HepG2 (cell line): Measurements from ENCODE around the gene MCMBP. TPM values are rescaled to one million over a fixed set of nuclear protein-coding genes. Genes with fewer than 3 reads are reported as not detected.

Experiments
- ARNT ChIP-seq: fragments of 450-650 bp; IDR thresholded peaks from 2 replicates; pipeline ENCODE4 v1.6.1; 2017
- CREB1 ChIP-seq, 2 experiments: fragments of 450-650 bp in 1 of 2; IDR thresholded peaks; 2 replicates each; pipeline ENCODE4 v1.6.1; 2016 to 2017; ENCODE audit warnings: control low read depth in 1 of 2, mild to moderate bottlenecking in 1 of 2, missing compliant biosample characterization in 1 of 2, missing genetic modification characterization in 1 of 2
- CREM ChIP-seq, 2 experiments: sonication (generic) in 1 of 2; formaldehyde crosslinking in 1 of 2; IDR thresholded peaks; 2 replicates each; pipeline versions ENCODE4 v1.4.0 to v1.6.1; 2016 to 2020; ENCODE audit warnings: antibody characterized with exemption in 1 of 2, mild to moderate bottlenecking in 1 of 2, missing genetic modification reagents in 1 of 2
- DNMT1 ChIP-seq: sonication (generic); formaldehyde crosslinking; IDR thresholded peaks from 2 replicates; pipeline ENCODE4 v1.5.1; 2020; ENCODE audit warnings: mild to moderate bottlenecking, missing genetic modification reagents
- ETV5 ChIP-seq: IDR thresholded peaks from 2 replicates; pipeline ENCODE4 v1.6.1; 2018; ENCODE audit warnings: missing biosample characterization, missing genetic modification reagents, inconsistent platforms, borderline replicate concordance
- FIP1L1 ChIP-seq: fragments of 200-400 bp; formaldehyde crosslinking; IDR thresholded peaks from 2 replicates; pipeline ENCODE4 v1.6.1; 2018; ENCODE audit warnings: low read depth, mild to moderate bottlenecking, low read length, moderate library complexity, borderline replicate concordance; ENCODE audit not compliant: insufficient read depth
- FOXK2 ChIP-seq: fragments of 450-650 bp; IDR thresholded peaks from 2 replicates; pipeline ENCODE4 v1.6.1; 2016
- FOXM1 ChIP-seq: sonication (generic); formaldehyde crosslinking; IDR thresholded peaks from 2 replicates; pipeline ENCODE4 v1.5.0; 2020; ENCODE audit warnings: missing genetic modification reagents
- KLF6 ChIP-seq: IDR thresholded peaks from 2 replicates; pipeline ENCODE4 v1.8.0; 2016; ENCODE audit warnings: missing biosample characterization, missing genetic modification reagents
- PAF1 ChIP-seq: IDR thresholded peaks from 2 replicates; pipeline ENCODE4 v1.6.1; 2016; ENCODE audit warnings: missing genetic modification reagents, missing compliant biosample characterization
- REL ChIP-seq: sonication (generic); formaldehyde crosslinking; conservative IDR thresholded peaks from 2 replicates; pipeline ENCODE4 v1.8.0; 2022; ENCODE audit warnings: mild to moderate bottlenecking, missing genetic modification reagents, moderate library complexity
- RELA ChIP-seq: sonication (generic); formaldehyde crosslinking; IDR thresholded peaks from 2 replicates; pipeline ENCODE4 v1.4.0; 2020; ENCODE audit warnings: missing genetic modification reagents
- ZKSCAN8 ChIP-seq: IDR thresholded peaks from 2 replicates; pipeline ENCODE4 v1.6.1; 2016; ENCODE audit warnings: borderline replicate concordance, missing genetic modification reagents, missing compliant biosample characterization
- ZNF446 ChIP-seq: sonication (generic); formaldehyde crosslinking; IDR thresholded peaks from 2 replicates; pipeline ENCODE4 v1.5.0; 2020; ENCODE audit warnings: mild to moderate bottlenecking, missing genetic modification reagents
- ZNF468 ChIP-seq: sonication (generic); formaldehyde crosslinking; IDR thresholded peaks from 2 replicates; pipeline ENCODE4 v1.8.0; 2022; ENCODE audit warnings: mild to moderate bottlenecking, moderate library complexity, missing genetic modification reagents
- ZNF572 ChIP-seq: sonication (generic); formaldehyde crosslinking; IDR thresholded peaks from 2 replicates; pipeline ENCODE4 v1.5.1; 2020; ENCODE audit warnings: mild to moderate bottlenecking, missing genetic modification reagents
- ZNF775 ChIP-seq: sonication (generic); formaldehyde crosslinking; IDR thresholded peaks from 2 replicates; pipeline ENCODE4 v1.4.0; 2020; ENCODE audit warnings: missing genetic modification reagents, mild to moderate bottlenecking, moderate library complexity, borderline replicate concordance
- ZNF841 ChIP-seq: sonication (generic); formaldehyde crosslinking; IDR thresholded peaks from 2 replicates; pipeline ENCODE4 v1.8.1; 2023; ENCODE audit warnings: missing genetic modification reagents, borderline replicate concordance
- polyA plus RNA-seq, 8 experiments: library from polyadenylated mRNA; depleted of rRNA in 3 of 8; stranded (reverse) in 7 of 8; unstranded in 1 of 8; fragments of >200 nt; fragmentation: Illumina TruSeq in 4 of 8; extraction: Trizol in 4 of 8; gene quantifications; 2 replicates each; pipeline versions ENCODE4 v1.2.1 to v1.2.3, GENCODE V29; 2011 to 2016; ENCODE audit warnings: low read depth in 4 of 8, missing spikeins in 1 of 8, mixed read lengths in 1 of 8; ENCODE audit not compliant: insufficient read depth in 1 of 8
- total RNA-seq, 5 experiments: library from RNA; depleted of rRNA; stranded (reverse); fragments of >200 nt; fragmentation: Illumina TruSeq; extraction: Trizol; gene quantifications; 2 replicates each; pipeline ENCODE4 v1.2.3, GENCODE V29; 2016; ENCODE audit warnings: low read depth in 1 of 5
- TF ChIP-seq, protein P1 (sequence below): sonication (generic); formaldehyde crosslinking; IDR thresholded peaks from 2 replicates; pipeline ENCODE4 v1.8.1; 2023; ENCODE audit warnings: missing genetic modification reagents, inconsistent platforms, borderline replicate concordance
- TF ChIP-seq, protein P2 (sequence below): sonication (generic); formaldehyde crosslinking; IDR thresholded peaks from 2 replicates; pipeline ENCODE4 v1.4.0; 2020; ENCODE audit warnings: missing genetic modification reagents
- TF ChIP-seq, protein P3 (sequence below): sonication (generic); formaldehyde crosslinking; IDR thresholded peaks from 2 replicates; pipeline ENCODE4 v1.9.0; 2021; ENCODE audit warnings: missing genetic modification reagents, borderline replicate concordance
- TF ChIP-seq, protein P4 (sequence below): sonication (generic); formaldehyde crosslinking; IDR thresholded peaks from 2 replicates; pipeline ENCODE4 v1.5.0; 2020; ENCODE audit warnings: missing genetic modification reagents
- TF ChIP-seq, protein P5 (sequence below): sonication (generic); formaldehyde crosslinking; conservative IDR thresholded peaks from 2 replicates; pipeline ENCODE4 v1.4.0; 2020; ENCODE audit warnings: missing genetic modification reagents
- TF ChIP-seq, protein P6 (sequence below): sonication (generic); formaldehyde crosslinking; IDR thresholded peaks from 2 replicates; pipeline ENCODE4 v1.4.0; 2020; ENCODE audit warnings: mild to moderate bottlenecking, missing genetic modification reagents

MCMBP gene
- total and polyA plus RNA-seq, 2 of the 13 experiments (the other 11 are each of a cell fraction or from before 2014, with no cell fraction given): 35.7 to 62.4 TPM

DNA sequence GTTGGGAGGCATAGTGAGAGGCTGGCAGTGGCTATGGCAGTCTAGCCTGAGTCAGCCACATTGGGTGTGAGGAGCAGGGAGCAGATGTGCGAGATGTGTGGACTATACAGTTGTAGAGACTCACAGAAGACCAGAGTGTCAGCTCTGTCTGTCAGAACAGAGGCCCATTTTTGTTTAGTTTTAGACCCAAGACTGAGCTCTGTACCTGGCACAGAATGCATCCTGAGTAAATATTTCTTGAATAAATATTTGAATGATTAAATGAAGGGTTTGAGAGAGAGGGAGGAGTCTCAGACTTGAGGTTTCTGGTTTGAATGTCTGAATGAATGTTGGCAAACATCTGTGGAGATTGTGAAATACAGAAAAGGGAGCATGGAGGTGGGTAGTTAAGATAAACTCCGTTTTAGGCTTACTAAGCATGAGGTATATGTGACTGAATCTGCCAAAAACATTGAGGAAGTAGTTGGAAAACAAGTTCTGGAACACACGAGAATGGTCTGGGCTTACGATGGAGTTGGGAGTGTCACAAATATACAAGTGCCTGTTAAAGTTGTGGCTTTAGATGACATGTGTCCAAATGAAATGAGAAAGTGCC lies 23.5 kb upstream of the MCMBP start (continued):
- TF ChIP-seq, protein P1, sequence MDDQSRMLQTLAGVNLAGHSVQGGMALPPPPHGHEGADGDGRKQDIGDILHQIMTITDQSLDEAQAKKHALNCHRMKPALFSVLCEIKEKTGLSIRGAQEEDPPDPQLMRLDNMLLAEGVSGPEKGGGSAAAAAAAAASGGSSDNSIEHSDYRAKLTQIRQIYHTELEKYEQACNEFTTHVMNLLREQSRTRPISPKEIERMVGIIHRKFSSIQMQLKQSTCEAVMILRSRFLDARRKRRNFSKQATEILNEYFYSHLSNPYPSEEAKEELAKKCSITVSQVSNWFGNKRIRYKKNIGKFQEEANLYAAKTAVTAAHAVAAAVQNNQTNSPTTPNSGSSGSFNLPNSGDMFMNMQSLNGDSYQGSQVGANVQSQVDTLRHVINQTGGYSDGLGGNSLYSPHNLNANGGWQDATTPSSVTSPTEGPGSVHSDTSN (CRISPR knock-in tag): no peak
- TF ChIP-seq, protein P2, sequence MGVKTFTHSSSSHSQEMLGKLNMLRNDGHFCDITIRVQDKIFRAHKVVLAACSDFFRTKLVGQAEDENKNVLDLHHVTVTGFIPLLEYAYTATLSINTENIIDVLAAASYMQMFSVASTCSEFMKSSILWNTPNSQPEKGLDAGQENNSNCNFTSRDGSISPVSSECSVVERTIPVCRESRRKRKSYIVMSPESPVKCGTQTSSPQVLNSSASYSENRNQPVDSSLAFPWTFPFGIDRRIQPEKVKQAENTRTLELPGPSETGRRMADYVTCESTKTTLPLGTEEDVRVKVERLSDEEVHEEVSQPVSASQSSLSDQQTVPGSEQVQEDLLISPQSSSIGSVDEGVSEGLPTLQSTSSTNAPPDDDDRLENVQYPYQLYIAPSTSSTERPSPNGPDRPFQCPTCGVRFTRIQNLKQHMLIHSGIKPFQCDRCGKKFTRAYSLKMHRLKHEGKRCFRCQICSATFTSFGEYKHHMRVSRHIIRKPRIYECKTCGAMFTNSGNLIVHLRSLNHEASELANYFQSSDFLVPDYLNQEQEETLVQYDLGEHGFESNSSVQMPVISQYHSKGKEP (CRISPR knock-in tag): no peak
- TF ChIP-seq ZNF446 (no peak), REL (no peak), ARNT (no peak), ZNF841 (no peak), CREM (IDR thresholded peaks at IDR 0.05) (peak; percentile 51), CREM (CRISPR knock-in tag; IDR thresholded peaks at IDR 0.05) (no peak), KLF6 (no peak), FOXK2 (no peak), ZKSCAN8 (CRISPR knock-in tag) (peak; percentile 61; the same call in 1 of the 2 replicates), ETV5 (CRISPR knock-in tag) (no peak; the same call in 1 of the 2 replicates), PAF1 (no peak), ZNF775 (no peak), ZNF468 (no peak), ZNF572 (no peak), CREB1 (IDR thresholded peaks at IDR 0.05) (no peak), CREB1 (CRISPR knock-in tag; IDR thresholded peaks at IDR 0.05) (peak; percentile 74), RELA (CRISPR knock-in tag) (no peak), FOXM1 (CRISPR knock-in tag) (no peak), FIP1L1 (no peak), DNMT1 (CRISPR knock-in tag) (no peak)
- TF ChIP-seq, protein P3, sequence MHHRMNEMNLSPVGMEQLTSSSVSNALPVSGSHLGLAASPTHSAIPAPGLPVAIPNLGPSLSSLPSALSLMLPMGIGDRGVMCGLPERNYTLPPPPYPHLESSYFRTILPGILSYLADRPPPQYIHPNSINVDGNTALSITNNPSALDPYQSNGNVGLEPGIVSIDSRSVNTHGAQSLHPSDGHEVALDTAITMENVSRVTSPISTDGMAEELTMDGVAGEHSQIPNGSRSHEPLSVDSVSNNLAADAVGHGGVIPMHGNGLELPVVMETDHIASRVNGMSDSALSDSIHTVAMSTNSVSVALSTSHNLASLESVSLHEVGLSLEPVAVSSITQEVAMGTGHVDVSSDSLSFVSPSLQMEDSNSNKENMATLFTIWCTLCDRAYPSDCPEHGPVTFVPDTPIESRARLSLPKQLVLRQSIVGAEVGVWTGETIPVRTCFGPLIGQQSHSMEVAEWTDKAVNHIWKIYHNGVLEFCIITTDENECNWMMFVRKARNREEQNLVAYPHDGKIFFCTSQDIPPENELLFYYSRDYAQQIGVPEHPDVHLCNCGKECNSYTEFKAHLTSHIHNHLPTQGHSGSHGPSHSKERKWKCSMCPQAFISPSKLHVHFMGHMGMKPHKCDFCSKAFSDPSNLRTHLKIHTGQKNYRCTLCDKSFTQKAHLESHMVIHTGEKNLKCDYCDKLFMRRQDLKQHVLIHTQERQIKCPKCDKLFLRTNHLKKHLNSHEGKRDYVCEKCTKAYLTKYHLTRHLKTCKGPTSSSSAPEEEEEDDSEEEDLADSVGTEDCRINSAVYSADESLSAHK (CRISPR knock-in tag): no peak
- TF ChIP-seq, protein P4, sequence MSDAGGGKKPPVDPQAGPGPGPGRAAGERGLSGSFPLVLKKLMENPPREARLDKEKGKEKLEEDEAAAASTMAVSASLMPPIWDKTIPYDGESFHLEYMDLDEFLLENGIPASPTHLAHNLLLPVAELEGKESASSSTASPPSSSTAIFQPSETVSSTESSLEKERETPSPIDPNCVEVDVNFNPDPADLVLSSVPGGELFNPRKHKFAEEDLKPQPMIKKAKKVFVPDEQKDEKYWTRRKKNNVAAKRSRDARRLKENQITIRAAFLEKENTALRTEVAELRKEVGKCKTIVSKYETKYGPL (CRISPR knock-in tag): no peak
- TF ChIP-seq, protein P5, sequence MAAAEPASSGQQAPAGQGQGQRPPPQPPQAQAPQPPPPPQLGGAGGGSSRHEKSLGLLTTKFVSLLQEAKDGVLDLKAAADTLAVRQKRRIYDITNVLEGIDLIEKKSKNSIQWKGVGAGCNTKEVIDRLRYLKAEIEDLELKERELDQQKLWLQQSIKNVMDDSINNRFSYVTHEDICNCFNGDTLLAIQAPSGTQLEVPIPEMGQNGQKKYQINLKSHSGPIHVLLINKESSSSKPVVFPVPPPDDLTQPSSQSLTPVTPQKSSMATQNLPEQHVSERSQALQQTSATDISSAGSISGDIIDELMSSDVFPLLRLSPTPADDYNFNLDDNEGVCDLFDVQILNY (CRISPR knock-in tag): no peak
- TF ChIP-seq, protein P6, sequence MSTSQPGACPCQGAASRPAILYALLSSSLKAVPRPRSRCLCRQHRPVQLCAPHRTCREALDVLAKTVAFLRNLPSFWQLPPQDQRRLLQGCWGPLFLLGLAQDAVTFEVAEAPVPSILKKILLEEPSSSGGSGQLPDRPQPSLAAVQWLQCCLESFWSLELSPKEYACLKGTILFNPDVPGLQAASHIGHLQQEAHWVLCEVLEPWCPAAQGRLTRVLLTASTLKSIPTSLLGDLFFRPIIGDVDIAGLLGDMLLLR: no peak
